Cardiac fibroblast (primary cell): Measurements from ENCODE around the gene SLC5A6.

Experiments used
- DNase-seq, 2 donors: peaks; one replicate each; pipeline versions ENCODE4 v3.0.0 to v3.0.0-alpha.2; 2010; ENCODE audit warnings: low read depth in 2 of 2
- H3K4me3 ChIP-seq, 2 donors: replicated peaks in 1 of 2; 1 replicate in 1 of 2; 2 replicates in 1 of 2; pipeline ENCODE4 v1.5.1; 2011; ENCODE audit warnings: low read depth in 2 of 2, low read length in 2 of 2, mild to moderate bottlenecking in 2 of 2, moderate library complexity in 1 of 2
- TF ChIP-seq, protein P1 (sequence below): IDR thresholded peaks from one replicate; pipeline ENCODE4 v1.5.1; 2011; ENCODE audit warnings: low read depth, mild to moderate bottlenecking, low read length, inconsistent platforms

SLC5A6 gene

GRCh38 chr2:27237341-27237945, 25.4 kb upstream of the SLC5A6 start:
- no peak for DNase-seq
- TF ChIP-seq, protein P1, sequence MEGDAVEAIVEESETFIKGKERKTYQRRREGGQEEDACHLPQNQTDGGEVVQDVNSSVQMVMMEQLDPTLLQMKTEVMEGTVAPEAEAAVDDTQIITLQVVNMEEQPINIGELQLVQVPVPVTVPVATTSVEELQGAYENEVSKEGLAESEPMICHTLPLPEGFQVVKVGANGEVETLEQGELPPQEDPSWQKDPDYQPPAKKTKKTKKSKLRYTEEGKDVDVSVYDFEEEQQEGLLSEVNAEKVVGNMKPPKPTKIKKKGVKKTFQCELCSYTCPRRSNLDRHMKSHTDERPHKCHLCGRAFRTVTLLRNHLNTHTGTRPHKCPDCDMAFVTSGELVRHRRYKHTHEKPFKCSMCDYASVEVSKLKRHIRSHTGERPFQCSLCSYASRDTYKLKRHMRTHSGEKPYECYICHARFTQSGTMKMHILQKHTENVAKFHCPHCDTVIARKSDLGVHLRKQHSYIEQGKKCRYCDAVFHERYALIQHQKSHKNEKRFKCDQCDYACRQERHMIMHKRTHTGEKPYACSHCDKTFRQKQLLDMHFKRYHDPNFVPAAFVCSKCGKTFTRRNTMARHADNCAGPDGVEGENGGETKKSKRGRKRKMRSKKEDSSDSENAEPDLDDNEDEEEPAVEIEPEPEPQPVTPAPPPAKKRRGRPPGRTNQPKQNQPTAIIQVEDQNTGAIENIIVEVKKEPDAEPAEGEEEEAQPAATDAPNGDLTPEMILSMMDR, result no peak
- no peak overlapping the region for H3K4me3 ChIP-seq

GRCh38 chr2:27236626-27237025, 24.6 kb upstream of the SLC5A6 start:
- no peak overlapping the region for H3K4me3 ChIP-seq
- TF ChIP-seq, protein P1, result no peak
- no peak for DNase-seq

- TF ChIP-seq, protein P1, result no peak
- DNase-seq, result no peak
- H3K4me3 ChIP-seq, result no peak overlapping the region
Observed at GRCh38 chr2:27236136-27236535, 24.1 kb upstream of the SLC5A6 start.

DNA sequence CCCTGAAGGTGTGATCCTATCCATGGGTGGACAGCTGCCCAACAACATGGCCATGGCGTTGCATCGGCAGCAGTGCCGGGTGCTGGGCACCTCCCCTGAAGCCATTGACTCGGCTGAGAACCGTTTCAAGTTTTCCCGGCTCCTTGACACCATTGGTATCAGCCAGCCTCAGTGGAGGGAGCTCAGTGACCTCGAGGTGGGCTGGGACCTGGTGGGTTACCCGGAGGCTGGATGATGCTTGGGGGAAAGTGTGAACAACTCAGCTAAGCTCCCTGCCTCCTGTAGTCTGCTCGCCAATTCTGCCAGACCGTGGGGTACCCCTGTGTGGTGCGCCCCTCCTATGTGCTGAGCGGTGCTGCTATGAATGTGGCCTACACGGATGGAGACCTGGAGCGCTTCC, 21.3 kb upstream of the SLC5A6 start:
- DNase-seq, result no peak
- TF ChIP-seq, protein P1, result no peak
- H3K4me3 ChIP-seq, result no peak overlapping the region

- TF ChIP-seq, protein P1, result no peak
- no peak overlapping the region for H3K4me3 ChIP-seq
Observed at GRCh38 chr2:27231921-27232320, 19.9 kb upstream of the SLC5A6 start.

DNA sequence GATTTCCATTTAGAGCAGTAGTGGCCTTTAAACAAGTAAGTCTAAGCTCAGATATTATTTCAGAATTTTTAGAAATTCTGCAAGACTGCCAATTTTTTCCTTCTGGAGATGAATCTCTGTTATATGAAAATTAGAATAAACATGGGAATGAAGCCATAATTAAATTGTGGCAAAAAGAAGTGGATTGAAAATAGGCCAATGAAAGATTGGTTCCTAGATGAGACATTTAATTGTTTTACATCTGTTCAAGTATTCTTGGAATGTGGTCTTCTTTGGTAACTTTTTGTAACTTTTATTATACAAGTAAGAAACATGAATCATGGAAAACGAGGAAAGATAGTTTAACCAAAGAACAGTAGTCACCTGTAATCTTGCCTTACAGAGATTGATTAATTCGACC, 15.4 kb upstream of the SLC5A6 start:
- H3K4me3 ChIP-seq, result no peak overlapping the region
- TF ChIP-seq, protein P1, result no peak
- no peak for DNase-seq

More at GRCh38 chr2:27231921-27232320, 19.9 kb upstream of the SLC5A6 start:
- DNase-seq, result no peak

DNA sequence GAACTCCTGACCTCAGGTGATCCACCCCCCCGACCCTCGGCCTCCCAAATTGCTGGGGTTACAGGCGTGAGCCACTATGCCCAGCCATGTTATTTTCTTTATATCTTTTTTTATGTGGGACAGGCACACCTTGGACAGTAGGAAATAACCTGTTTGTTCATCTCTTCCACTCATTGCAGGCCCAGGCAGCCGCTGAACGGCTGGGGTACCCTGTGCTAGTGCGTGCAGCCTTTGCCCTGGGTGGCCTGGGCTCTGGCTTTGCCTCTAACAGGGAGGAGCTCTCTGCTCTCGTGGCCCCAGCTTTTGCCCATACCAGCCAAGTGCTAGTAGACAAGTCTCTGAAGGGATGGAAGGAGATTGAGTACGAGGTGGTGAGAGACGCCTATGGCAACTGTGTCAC, 13.5 kb upstream of the SLC5A6 start:
- TF ChIP-seq, protein P1, result no peak
- no peak for DNase-seq
- H3K4me3 ChIP-seq, result no peak overlapping the region
